B cell (primary cell): Measurements from ENCODE around the gene ZNF277. TPM values are rescaled to one million over a fixed set of nuclear protein-coding genes. Genes with fewer than 3 reads are reported as not detected.

Source experiments
- ATAC-seq: fragments of 200-7000 bp; cut with Tn5 transposase; one replicate; pipeline ENCODE4 v1.10.0; 2021; ENCODE audit warnings: low read depth, mild to moderate bottlenecking, moderate number of reproducible peaks, moderate library complexity
- CTCF ChIA-PET: fragments of 350-600 bp; sonication (Branson Sonifier 250); formaldehyde crosslinking; loops from one replicate; lab custom pipeline; 2021; ENCODE audit warnings: antibody characterized with exemption, inconsistent platforms; lab: Charles Lee
- POLR2A ChIA-PET: fragments of 350-600 bp; sonication (Branson Sonifier 250); formaldehyde crosslinking; loops from one replicate; lab custom pipeline; 2021; ENCODE audit warnings: antibody characterized with exemption; lab: Charles Lee
- DNase-seq: peaks from one replicate; pipeline ENCODE4 v3.0.0; 2013
- H2AFZ ChIP-seq: 2 replicates; pipeline ENCODE4 v1.6.1; 2012; ENCODE audit warnings: mild to moderate bottlenecking, low read depth, low read length; ENCODE audit not compliant: insufficient read depth, poor library complexity, severe bottlenecking
- H3K27ac ChIP-seq, 2 donors: 1 replicate in 1 of 2; 2 replicates in 1 of 2; pipeline ENCODE4 v1.5.1; 2012 to 2013; ENCODE audit warnings: low read length in 2 of 2, mild to moderate bottlenecking in 2 of 2, moderate library complexity in 1 of 2
- H3K27me3 ChIP-seq, 4 experiments: fragments of 200-600 bp in 1 of 4; sonication (generic) in 1 of 4; replicated peaks in 1 of 4; 1 replicate in 2 of 4; 2 replicates in 2 of 4; pipeline versions ENCODE4 v1.6.1 to v1.7.0; 2013 to 2016; ENCODE audit warnings: low read length in 3 of 4, mild to moderate bottlenecking in 2 of 4, mixed read lengths in 1 of 4, moderate library complexity in 1 of 4; ENCODE audit not compliant: insufficient read depth in 4 of 4, control insufficient read depth in 3 of 4; ENCODE audit errors: control extremely low read depth in 1 of 4
- H3K36me3 ChIP-seq, 2 experiments: replicated peaks in 1 of 2; 1 replicate in 1 of 2; 2 replicates in 1 of 2; pipeline versions ENCODE4 v1.6.1 to v1.7.1; 2013; ENCODE audit warnings: low read length in 1 of 2; ENCODE audit not compliant: insufficient read depth in 2 of 2, control insufficient read depth in 1 of 2; ENCODE audit errors: control extremely low read depth in 1 of 2, extremely low read depth in 1 of 2
- H3K4me1 ChIP-seq, 2 donors: fragments of 200-600 bp in 1 of 2; sonication (generic) in 1 of 2; 1 replicate in 1 of 2; 2 replicates in 1 of 2; pipeline versions ENCODE4 v1.5.1 to v1.6.1; 2013 to 2017; ENCODE audit warnings: low read length in 2 of 2; ENCODE audit not compliant: control insufficient read depth in 2 of 2, insufficient read depth in 2 of 2
- H3K4me2 ChIP-seq: replicated peaks from 2 replicates; pipeline ENCODE3; 2012; ENCODE audit warnings: mild to moderate bottlenecking, low read depth, low read length; ENCODE audit not compliant: poor library complexity, severe bottlenecking
- H3K4me3 ChIP-seq, 5 experiments: fragments of 200-600 bp in 1 of 5; sonication (generic) in 1 of 5; 1 replicate in 3 of 5; 2 replicates in 2 of 5; pipeline versions ENCODE4 v1.5.1 to v1.7.0; 2011 to 2016; ENCODE audit warnings: low read length in 4 of 5, mild to moderate bottlenecking in 4 of 5, low read depth in 2 of 5, control low read depth in 1 of 5, moderate library complexity in 1 of 5; ENCODE audit not compliant: insufficient read depth in 1 of 5; ENCODE audit errors: control extremely low read depth in 1 of 5, extremely low read depth in 1 of 5
- H3K79me2 ChIP-seq: fragments of 200-600 bp; sonication (generic); one replicate; pipeline ENCODE4 v1.6.0; 2016; ENCODE audit warnings: low read length; ENCODE audit not compliant: control insufficient read depth, insufficient read depth
- H3K9ac ChIP-seq: fragments of 200-600 bp; sonication (generic); 2 replicates; pipeline ENCODE4 v1.6.1; 2017; ENCODE audit warnings: mild to moderate bottlenecking, low read length, moderate library complexity
- H3K9me3 ChIP-seq, 3 donors: one replicate each; pipeline versions ENCODE4 v1.6.1 to v1.7.1; 2013; ENCODE audit warnings: low read length in 2 of 3; ENCODE audit not compliant: control insufficient read depth in 2 of 3, insufficient read depth in 1 of 3; ENCODE audit errors: control extremely low read depth in 1 of 3
- H4K20me1 ChIP-seq: 2 replicates; pipeline ENCODE4 v1.6.0; 2012; ENCODE audit warnings: mild to moderate bottlenecking, low read length; ENCODE audit not compliant: insufficient read depth, control insufficient read depth, poor library complexity, severe bottlenecking
- H3K27ac Mint-ChIP-seq: one replicate; pipeline ENCODE4 v1.8.0; 2021; ENCODE audit warnings: mixed read lengths
- H3K27me3 Mint-ChIP-seq: one replicate; pipeline ENCODE4 v1.8.0; 2021; ENCODE audit warnings: mixed read lengths
- H3K4me1 Mint-ChIP-seq: one replicate; pipeline ENCODE4 v1.8.0; 2021; ENCODE audit warnings: mixed read lengths
- H3K4me3 Mint-ChIP-seq: one replicate; pipeline ENCODE4 v1.8.0; 2021; ENCODE audit warnings: mixed read lengths
- H3K9me3 Mint-ChIP-seq: one replicate; pipeline ENCODE4 v1.8.0; 2022; ENCODE audit warnings: mixed read lengths; ENCODE audit not compliant: insufficient read depth
- EZH2 ChIP-seq: IDR thresholded peaks from 2 replicates; pipeline ENCODE4 v1.6.1; 2012; ENCODE audit warnings: borderline replicate concordance, low read depth, mild to moderate bottlenecking, moderate library complexity, low read length; ENCODE audit not compliant: insufficient read depth, poor library complexity, severe bottlenecking
- WGBS: methylation state at CpG from one replicate; pipeline ENCODE4 v1.1.5; 2013; ENCODE audit warnings: missing lambda C conversion rate; ENCODE audit not compliant: insufficient coverage; 5-methylcytosine and 5-hydroxymethylcytosine counted together
- intact Hi-C: fragments of 100-400 bp; cut with micrococcal nuclease; formaldehyde crosslinking; loops from one replicate; pipeline ENCODE4 v1.10.0; 2022
- polyA plus RNA-seq: library from polyadenylated mRNA; depleted of rRNA; stranded (reverse); fragments of >200 nt; gene quantifications from 2 replicates; pipeline ENCODE4 v1.2.3, GENCODE V29; 2012
- total RNA-seq, 2 donors: library from RNA; stranded (reverse); fragments of 120-200 nt in 1 of 2; gene quantifications; 1 replicate in 1 of 2; 2 replicates in 1 of 2; pipeline versions ENCODE4 v1.2.3 to v1.2.4, GENCODE V29; 2013 to 2022
- TF ChIP-seq, protein P1 (sequence below): fragments of 200-600 bp; IDR thresholded peaks from one replicate; pipeline ENCODE4 v1.8.0; 2022; ENCODE audit warnings: antibody characterized with exemption, mild to moderate bottlenecking

The ZNF277 gene
- total and polyA plus RNA-seq, 2 donors (not counting 1 experiment from before 2014, with no cell fraction given), result 9.5 to 18.6 TPM

DNA sequence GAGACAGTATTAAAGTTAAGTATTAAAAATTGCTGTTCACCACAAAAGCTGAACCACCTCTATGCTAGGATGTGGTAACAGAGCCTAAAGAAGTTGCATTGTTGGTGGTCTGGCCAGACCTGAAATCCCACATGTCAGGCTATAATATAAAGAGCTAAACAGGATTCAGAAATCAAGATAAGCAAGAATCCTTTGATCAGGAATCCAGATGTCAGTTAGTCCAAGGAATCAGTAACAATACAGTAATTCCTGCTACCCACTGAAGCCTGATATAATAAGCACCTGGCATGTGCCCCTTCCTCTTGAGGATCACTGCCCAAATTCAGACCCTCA, 48.9 kb downstream of the ZNF277 start:
- Histone ChIP-seq H3K4me2 (no peak overlapping the region), H3K27ac (no peak overlapping the region), H3K27me3 (no peaks in the 10 kb centered on the region), H3K9me3 (no peaks in the 10 kb centered on the region), H2AFZ (no peak overlapping the region), H3K4me3 (no peak overlapping the region), H3K4me1 (no peaks in the 10 kb centered on the region), H4K20me1 (peaks cover 22% of the 10 kb centered on the region), H3K9ac (no peak overlapping the region), H3K79me2 (peaks cover 27% of the 10 kb centered on the region), H3K36me3 (no peaks in the 10 kb centered on the region)
- Mint-ChIP-seq H3K4me1 (peaks cover 25% of the 10 kb centered on the region), H3K9me3 (no peaks in the 10 kb centered on the region), H3K27ac (no peak overlapping the region), H3K27me3 (no peaks in the 10 kb centered on the region), H3K4me3 (no peak overlapping the region)
- no peak for DNase-seq
- intact Hi-C loops, result no loop called here
- TF ChIP-seq, protein P1, sequence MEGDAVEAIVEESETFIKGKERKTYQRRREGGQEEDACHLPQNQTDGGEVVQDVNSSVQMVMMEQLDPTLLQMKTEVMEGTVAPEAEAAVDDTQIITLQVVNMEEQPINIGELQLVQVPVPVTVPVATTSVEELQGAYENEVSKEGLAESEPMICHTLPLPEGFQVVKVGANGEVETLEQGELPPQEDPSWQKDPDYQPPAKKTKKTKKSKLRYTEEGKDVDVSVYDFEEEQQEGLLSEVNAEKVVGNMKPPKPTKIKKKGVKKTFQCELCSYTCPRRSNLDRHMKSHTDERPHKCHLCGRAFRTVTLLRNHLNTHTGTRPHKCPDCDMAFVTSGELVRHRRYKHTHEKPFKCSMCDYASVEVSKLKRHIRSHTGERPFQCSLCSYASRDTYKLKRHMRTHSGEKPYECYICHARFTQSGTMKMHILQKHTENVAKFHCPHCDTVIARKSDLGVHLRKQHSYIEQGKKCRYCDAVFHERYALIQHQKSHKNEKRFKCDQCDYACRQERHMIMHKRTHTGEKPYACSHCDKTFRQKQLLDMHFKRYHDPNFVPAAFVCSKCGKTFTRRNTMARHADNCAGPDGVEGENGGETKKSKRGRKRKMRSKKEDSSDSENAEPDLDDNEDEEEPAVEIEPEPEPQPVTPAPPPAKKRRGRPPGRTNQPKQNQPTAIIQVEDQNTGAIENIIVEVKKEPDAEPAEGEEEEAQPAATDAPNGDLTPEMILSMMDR, result no peak
- no peak for TF ChIP-seq EZH2
- no peak for ATAC-seq
- CTCF ChIA-PET, result no interaction called here
- POLR2A ChIA-PET, result no interaction called here

DNA sequence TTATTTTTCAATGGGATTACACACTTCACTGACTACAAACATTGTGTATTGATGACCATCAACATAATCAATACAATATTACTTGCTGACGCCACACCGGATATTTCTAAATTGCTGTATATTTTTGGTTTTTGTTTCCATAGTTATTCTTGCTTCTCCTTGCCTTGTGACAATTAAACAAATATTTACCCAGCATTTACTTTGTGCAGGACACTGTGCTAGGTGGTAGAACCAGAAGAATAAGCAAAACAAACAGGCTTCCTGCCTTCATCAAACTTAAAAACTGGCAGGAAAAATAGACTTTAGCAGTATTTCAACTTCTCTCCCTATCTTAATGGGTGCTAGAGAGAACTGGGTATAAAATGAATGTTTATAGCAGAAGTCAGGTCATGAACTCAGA, 50.6 kb downstream of the ZNF277 start:
- peaks cover 26% of the 10 kb centered on the region for H4K20me1 ChIP-seq
- Mint-ChIP-seq H3K4me3 (no peak overlapping the region), H3K27me3 (no peaks in the 10 kb centered on the region), H3K4me1 (peaks cover 28% of the 10 kb centered on the region), H3K9me3 (no peaks in the 10 kb centered on the region), H3K27ac (no peak overlapping the region)
- no peak overlapping the region for H3K4me2 ChIP-seq
- TF ChIP-seq, protein P1, result no peak
- no peak for TF ChIP-seq EZH2
- POLR2A ChIA-PET, result no interaction called here
- no peak overlapping the region for H3K27ac ChIP-seq
- no peak overlapping the region for H2AFZ ChIP-seq
- H3K79me2 ChIP-seq, result peaks cover 27% of the 10 kb centered on the region
- no CpG with 5 or more reads among the region's 2 CpGs for whole genome bisulfite sequencing
- ATAC-seq (no peak), DNase-seq (no peak)
- no peaks in the 10 kb centered on the region for H3K36me3 ChIP-seq
- H3K9ac ChIP-seq, result no peak overlapping the region
- no peaks in the 10 kb centered on the region for H3K4me1 ChIP-seq
- no peak overlapping the region for H3K4me3 ChIP-seq
- intact Hi-C loops, result no loop called here
- H3K9me3 ChIP-seq, result no peaks in the 10 kb centered on the region
- CTCF ChIA-PET, result no interaction called here
- no peaks in the 10 kb centered on the region for H3K27me3 ChIP-seq
